ENCODE data around the gene SMARCC2. TPM values are rescaled to one million over a fixed set of nuclear protein-coding genes. Genes with fewer than 3 reads are reported as not detected.

The SMARCC2 gene
- total RNA-seq, 4 donors from 2014 or later = 104 to 139 (median 117) TPM

- Histone ChIP-seq H3K27ac (peak overlapping the region; percentile 91 to 95 (median 94)), H3K4me1 (peaks cover 0 to 32% (median 16%) of the 10 kb centered on the region in 4 donors), H3K4me3 (peak overlapping the region; percentile 37 to 92 (median 89)), H3K9me3 (no peaks in the 10 kb centered on the region), H3K36me3 (peaks cover 0 to 23% (median under 1%) of the 10 kb centered on the region in 3 donors), H3K27me3 (no peaks in the 10 kb centered on the region)
- TF ChIP-seq EP300 (IDR thresholded peaks at IDR 0.05) = no peak
- TF ChIP-seq, protein P1, sequence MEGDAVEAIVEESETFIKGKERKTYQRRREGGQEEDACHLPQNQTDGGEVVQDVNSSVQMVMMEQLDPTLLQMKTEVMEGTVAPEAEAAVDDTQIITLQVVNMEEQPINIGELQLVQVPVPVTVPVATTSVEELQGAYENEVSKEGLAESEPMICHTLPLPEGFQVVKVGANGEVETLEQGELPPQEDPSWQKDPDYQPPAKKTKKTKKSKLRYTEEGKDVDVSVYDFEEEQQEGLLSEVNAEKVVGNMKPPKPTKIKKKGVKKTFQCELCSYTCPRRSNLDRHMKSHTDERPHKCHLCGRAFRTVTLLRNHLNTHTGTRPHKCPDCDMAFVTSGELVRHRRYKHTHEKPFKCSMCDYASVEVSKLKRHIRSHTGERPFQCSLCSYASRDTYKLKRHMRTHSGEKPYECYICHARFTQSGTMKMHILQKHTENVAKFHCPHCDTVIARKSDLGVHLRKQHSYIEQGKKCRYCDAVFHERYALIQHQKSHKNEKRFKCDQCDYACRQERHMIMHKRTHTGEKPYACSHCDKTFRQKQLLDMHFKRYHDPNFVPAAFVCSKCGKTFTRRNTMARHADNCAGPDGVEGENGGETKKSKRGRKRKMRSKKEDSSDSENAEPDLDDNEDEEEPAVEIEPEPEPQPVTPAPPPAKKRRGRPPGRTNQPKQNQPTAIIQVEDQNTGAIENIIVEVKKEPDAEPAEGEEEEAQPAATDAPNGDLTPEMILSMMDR (IDR thresholded peaks at IDR 0.05) = no peak
- DNase-seq (ENCODE audit: low spot score in 2 of 2) = peak; percentile 69 to 89
- 2% methylated on average over 42 of the region's 42 CpGs for WGBS, 2 donors
Observed at GRCh38 chr12:56189918-56190694, 823 bp upstream of the SMARCC2 start.

- TF ChIP-seq POLR2A (IDR thresholded peaks at IDR 0.05) = no peak
- DNase-seq (ENCODE audit: low spot score in 2 of 2) = no peak
- Histone ChIP-seq H3K9me3 (no peaks in the 10 kb centered on the region), H3K27ac (peak overlapping the region; percentile 89 to 94 (median 92)), H3K27me3 (no peaks in the 10 kb centered on the region), H3K36me3 (peaks cover 0 to 37% (median 14%) of the 10 kb centered on the region in 3 donors), H3K4me1 (peaks cover 0 to 32% (median 16%) of the 10 kb centered on the region in 4 donors), H3K4me3 (peak overlapping the region; percentile 71 to 92 (median 89))
- WGBS, 2 donors = 0 to 2% methylated on average over 10 to 14 of the region's 17 CpGs
Observed at GRCh38 chr12:56188778-56189098, 545 bp downstream of the SMARCC2 start.

GRCh38 chr12:56188131-56188777, 1.0 kb downstream of the SMARCC2 start:
- Histone ChIP-seq H3K27ac (peak overlapping the region; percentile 89 to 94 (median 92)), H3K9me3 (no peaks in the 10 kb centered on the region), H3K4me3 (peak overlapping the region; percentile 71 to 92 (median 89)), H3K27me3 (no peaks in the 10 kb centered on the region), H3K4me1 (peaks cover 0 to 32% (median 16%) of the 10 kb centered on the region in 4 donors), H3K36me3 (peaks cover 0 to 42% (median 17%) of the 10 kb centered on the region in 3 donors)
- DNase-seq (ENCODE audit: low spot score in 2 of 2) = no peak
- 5 to 6% methylated on average over 10 of the region's 10 CpGs for WGBS, 2 donors
- TF ChIP-seq POLR2A (IDR thresholded peaks at IDR 0.05) = no peak
- TF ChIP-seq, protein P1 (IDR thresholded peaks at IDR 0.05) = no peak

DNA sequence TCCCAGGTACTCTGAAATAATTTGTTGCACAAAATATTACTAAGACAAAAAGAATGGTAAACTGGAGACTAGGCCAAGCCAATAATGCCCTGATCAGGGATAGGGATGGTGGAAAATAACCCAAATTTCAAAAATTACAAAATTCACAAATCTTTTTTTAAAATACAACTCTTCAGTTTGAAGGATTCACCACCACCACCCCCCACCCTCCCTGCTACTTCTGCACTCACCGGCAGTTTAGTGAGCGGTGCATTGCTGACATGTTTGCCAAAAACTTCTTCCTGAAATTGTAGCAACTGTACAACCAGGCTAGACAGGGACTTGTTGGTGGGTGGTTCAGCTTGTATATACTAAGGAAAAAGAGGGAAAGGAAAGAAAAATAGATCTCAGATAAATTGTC, 2.3 kb downstream of the SMARCC2 start:
- Histone ChIP-seq H3K4me3 (no peak overlapping the region), H3K4me1 (peaks cover 0 to 32% (median 16%) of the 10 kb centered on the region in 4 donors), H3K9me3 (no peaks in the 10 kb centered on the region), H3K36me3 (peaks cover 0 to 55% (median 21%) of the 10 kb centered on the region in 3 donors), H3K27me3 (no peaks in the 10 kb centered on the region), H3K27ac (no peak overlapping the region)
- TF ChIP-seq POLR2A (IDR thresholded peaks at IDR 0.05) = no peak
- TF ChIP-seq EP300 (IDR thresholded peaks at IDR 0.05) = no peak
- TF ChIP-seq, protein P1 (IDR thresholded peaks at IDR 0.05) = no peak
- DNase-seq (ENCODE audit: low spot score in 2 of 2) = no peak
- 43 to 50% methylated on average over 2 of the region's 2 CpGs for WGBS, 2 donors

DNA sequence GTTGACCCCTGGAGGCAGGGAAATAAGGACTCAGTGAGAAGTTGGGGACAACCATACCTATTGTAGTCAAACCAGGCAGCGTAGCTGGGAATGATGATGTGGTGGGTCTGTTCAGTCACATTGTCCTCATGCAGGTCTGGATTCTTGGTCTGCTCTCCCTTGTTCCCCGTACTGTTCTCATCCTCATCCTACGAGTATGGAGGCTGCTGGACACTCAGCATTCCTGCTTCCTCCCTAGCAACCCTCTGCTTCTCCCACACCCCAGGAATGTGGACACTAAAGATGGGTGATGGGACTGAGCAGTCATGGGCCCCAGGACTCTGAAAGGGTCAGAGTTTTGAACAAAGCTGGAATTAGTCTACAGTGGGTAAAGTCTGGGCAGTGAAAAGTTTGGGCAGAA, 10.9 kb downstream of the SMARCC2 start:
- Histone ChIP-seq H3K4me3 (no peak overlapping the region), H3K4me1 (no peaks in the 10 kb centered on the region), H3K36me3 (peaks cover 0 to 100% (median 42%) of the 10 kb centered on the region in 3 donors), H3K27me3 (no peaks in the 10 kb centered on the region), H3K9me3 (no peaks in the 10 kb centered on the region), H3K27ac (no peak overlapping the region)
- TF ChIP-seq EP300 (IDR thresholded peaks at IDR 0.05) (no peak), POLR2A (IDR thresholded peaks at IDR 0.05) (no peak)
- TF ChIP-seq, protein P1 (IDR thresholded peaks at IDR 0.05) = no peak
- DNase-seq (ENCODE audit: low spot score in 2 of 2) = no peak
- WGBS, 2 donors = 80 to 85% methylated on average over 3 of the region's 3 CpGs

Measured in tibial nerve (tissue), 4 donors.